HG03045 (cell line): ENCODE results near the gene EFCAB6.

Source experiments
- ATAC-seq: cut with Tn5 transposase; IDR thresholded peaks from one replicate; pipeline ENCODE4 v1.9.1; 2021; ENCODE audit warnings: mild to moderate bottlenecking, moderate library complexity; ENCODE audit not compliant: unreplicated experiment

The EFCAB6 gene

DNA sequence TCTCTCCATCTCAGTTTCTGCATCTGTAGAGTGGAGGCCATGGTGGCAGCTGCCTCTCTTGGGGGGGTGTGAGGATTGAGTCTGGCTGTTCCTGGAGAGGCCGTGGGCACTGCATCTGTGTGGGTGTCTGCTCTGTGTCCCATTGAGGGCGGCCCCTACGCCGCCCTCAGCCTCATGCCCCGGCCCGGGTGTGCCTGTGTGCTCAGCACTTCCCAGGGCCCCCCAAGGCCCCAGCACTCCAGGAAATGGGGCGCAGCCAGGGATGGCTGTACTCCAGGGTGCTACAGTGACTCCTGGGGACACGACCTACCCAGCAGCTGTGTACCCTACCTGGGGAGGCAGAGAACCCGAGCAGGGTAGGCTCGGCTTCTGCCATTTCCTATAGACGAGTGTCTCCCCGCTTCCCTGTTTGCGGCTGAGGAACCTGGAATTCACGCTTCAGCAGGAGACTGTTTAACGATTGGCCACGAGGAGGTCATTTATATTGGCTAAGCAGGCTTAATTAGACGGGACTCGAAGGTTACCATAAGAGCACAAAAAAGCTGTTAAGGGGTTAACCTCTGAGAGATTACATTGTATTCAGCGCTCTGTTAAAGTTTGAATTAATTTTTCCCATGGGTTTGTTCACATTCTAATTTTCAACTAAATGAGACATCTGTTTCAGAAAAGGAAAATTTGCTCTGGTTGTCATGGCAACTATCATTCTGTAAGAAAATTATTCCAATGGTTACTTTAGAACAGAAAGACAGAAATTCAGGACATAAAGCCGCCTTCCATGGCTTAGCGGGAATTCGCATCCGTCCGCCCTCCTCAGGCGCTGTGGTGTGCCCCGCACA lies 323.9 kb downstream of the EFCAB6 start:
- no peak for ATAC-seq

DNA sequence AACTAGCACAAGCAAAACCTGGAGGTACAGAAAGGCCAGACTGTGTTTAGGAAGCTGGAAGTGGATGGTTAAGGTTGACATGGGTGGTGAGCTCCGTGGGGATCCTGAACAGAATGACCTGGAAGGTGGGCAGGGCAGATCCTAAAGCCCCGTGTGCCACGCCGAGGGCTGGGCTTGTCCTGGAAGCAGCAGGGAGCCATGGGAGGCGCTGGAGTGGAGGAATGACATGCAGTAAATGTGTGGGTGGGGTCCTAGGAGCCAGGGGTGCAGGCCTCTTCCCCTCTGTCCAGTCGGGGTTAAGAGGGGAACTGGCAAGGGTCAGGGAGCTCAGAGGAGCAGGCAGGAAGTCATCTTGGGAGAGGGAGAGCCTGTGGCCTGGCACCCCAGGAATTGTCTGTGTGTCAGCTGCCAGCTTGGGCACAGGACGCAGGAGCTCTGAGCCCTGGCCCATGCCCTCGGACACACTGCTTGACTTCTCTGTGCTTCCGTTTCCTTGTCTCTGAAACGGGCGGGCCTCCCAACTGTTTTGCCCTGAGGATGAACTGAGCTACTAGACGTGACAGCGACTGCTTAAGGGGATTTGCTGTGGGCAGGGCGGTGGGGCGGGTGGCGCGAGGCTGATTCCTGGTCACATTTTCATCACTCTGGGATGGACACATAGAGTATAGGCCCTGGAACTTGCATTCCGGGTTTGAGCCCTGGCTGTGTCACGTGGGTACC lies 324.6 kb downstream of the EFCAB6 start:
- no peak for ATAC-seq

GRCh38 chr22:43485502-43486089 lies 326.5 kb downstream of the EFCAB6 start:
- no peak for ATAC-seq

DNA sequence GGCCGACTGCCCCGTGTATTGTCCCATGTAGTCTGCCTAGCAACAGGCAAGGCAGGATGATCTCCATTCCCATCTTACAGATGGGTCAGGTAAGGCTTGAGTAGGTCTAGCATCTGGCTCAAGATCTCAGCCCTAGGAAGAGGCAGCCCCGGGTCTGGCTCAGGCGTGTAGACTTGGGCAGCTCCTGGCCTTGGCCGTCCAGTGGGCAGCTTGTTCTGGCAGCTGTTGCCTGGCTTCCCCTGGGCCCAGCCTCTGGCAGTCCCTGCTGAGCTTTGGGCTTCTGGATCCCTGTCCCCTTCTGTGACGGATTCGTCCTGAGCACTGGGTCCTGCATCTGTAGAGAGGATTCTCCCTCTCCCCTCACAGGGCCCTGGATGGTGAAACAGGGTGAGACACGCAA lies 327.9 kb downstream of the EFCAB6 start:
- no peak for ATAC-seq

- ATAC-seq, result no peak
Observed at GRCh38 chr22:43483669-43484068, 328.4 kb downstream of the EFCAB6 start.

GRCh38 chr22:43483266-43483665 lies 328.8 kb downstream of the EFCAB6 start:
- ATAC-seq, result no peak

DNA sequence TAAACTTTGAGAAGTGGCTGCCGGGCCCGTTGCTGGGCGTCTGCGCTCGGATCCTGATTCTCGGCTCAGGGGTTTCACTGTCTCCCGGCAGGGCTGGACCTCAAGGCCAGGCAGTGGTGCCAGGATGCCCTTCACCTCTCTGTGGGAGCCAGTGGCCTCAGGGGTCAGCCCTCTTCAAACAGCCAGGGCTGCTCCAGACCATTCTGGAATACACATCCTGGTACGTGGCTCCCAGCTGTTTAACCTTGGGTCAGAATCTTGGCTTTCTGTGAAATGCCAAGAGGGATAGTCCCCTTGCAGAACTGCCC lies 329.8 kb downstream of the EFCAB6 start:
- ATAC-seq, result no peak

DNA sequence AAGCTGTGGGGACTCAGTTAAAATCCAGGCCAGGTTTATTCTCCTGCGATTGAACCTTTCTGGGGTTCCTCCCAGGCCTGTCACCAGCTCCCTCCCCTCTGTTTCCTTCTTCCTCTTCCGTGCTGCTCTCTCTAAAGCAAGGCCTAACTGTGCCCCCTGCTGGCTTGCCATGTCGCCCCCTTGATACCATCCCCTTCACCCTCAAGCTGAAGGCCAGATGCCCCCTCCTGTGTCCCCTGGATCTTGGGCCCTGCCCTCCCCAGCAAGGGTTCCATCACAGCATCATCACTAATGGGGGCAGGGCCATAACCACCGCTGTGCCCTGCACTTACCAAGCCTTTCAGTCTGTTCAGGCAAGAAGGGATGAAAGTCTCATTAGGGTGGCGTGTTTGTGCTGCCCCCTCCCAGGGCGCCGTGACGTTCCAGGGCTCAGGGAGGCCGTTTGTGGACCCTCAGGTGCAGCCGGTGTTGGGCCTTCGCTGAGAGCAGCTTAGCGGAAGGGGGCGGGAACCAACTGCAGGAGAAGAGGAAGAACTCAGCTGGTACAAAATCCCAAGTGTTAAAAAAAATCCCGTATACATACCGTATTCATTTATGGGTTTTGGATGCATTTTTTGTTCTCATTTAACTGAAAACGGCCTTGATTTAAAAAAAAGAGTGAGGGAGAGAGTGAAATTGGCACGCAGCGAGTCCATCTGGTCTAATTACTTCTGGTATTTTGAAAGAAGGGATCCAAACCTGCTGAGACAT lies 330.4 kb downstream of the EFCAB6 start:
- no peak for ATAC-seq

GRCh38 chr22:43479962-43480361 lies 332.1 kb downstream of the EFCAB6 start:
- no peak for ATAC-seq

DNA sequence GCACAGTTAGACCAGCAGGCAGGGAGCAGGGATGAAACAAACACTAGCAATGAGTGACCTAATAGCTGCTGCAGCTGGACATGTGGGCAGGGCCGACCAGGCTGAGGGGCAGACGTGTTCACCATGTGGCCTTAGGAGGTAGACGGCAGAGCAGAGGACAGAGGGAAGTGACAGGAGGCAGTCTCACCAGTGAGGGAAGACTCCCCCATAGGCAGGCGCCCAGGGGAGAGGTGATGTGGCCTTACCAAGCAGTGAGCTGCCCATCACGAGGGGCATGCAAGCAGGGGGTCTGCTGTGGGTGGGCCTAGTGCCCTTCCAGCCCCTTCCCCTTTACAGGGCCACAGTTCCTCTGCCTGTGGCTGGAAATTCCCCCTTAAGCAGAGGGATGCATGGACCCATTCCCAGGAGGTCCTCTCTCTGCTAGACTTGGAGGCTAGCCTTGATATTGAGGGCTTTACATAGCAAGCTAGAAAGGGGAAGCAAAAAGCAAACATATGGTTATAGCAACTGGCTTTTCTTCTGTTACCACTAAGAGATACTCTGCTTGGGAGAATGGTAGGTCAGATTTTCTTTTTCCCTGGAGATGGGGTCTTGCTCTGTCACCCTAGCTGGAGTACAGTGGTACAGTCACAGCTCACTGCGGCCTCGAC lies 332.7 kb downstream of the EFCAB6 start:
- no peak for ATAC-seq
